SK-N-SH (cell line): ENCODE measurements around the gene PCSK5. TPM values are rescaled to one million over a fixed set of nuclear protein-coding genes. Genes with fewer than 3 reads are reported as not detected.

Source experiments
- CTCF ChIA-PET: fragments of 300-600, 350-600 bp; formaldehyde crosslinking; extraction: SDS; loops from one replicate; lab custom pipeline; 2021; lab: Yijun Ruan, JAX
- POLR2A ChIA-PET: fragments of 350-600 bp; sonication (Branson Sonifier 250); formaldehyde crosslinking; extraction: SDS; loops from one replicate; lab custom pipeline; 2020; ENCODE audit warnings: antibody characterized with exemption, inconsistent platforms; lab: Yijun Ruan, JAX
- DNase-seq: peaks from one replicate; pipeline ENCODE4 v3.0.0; 2012
- H2AFZ ChIP-seq: fragments of 200-600 bp; sonication (generic); 2 replicates; pipeline ENCODE4 v1.8.1; 2016; ENCODE audit warnings: antibody characterized with exemption, mild to moderate bottlenecking, low read depth
- H3F3A ChIP-seq: fragments of 200-600 bp; sonication (generic); replicated peaks from 2 replicates; pipeline ENCODE3; 2016; ENCODE audit warnings: antibody characterized with exemption, mild to moderate bottlenecking; ENCODE audit not compliant: insufficient read depth
- H3K27ac ChIP-seq, 2 experiments: fragments of 200-500 bp in 1 of 2; fragments of 200-600 bp in 1 of 2; sonication (Bioruptor generic) in 1 of 2; sonication (generic), shearing (Covaris generic) in 1 of 2; 2 replicates each; pipeline versions ENCODE4 v1.5.1 to v1.6.1; 2014 to 2016; ENCODE audit warnings: low read depth in 2 of 2, inconsistent platforms in 1 of 2, low read length in 1 of 2, mild to moderate bottlenecking in 1 of 2, mixed read lengths in 1 of 2
- H3K27me3 ChIP-seq: fragments of 200-600 bp; sonication (generic), shearing (Covaris generic); 2 replicates; pipeline ENCODE4 v1.6.1; 2016; ENCODE audit warnings: mixed run types; ENCODE audit not compliant: insufficient read depth
- H3K36me3 ChIP-seq, 2 experiments: fragments of 200-500 bp in 1 of 2; fragments of 200-600 bp in 1 of 2; sonication (Bioruptor generic) in 1 of 2; sonication (generic) in 1 of 2; replicated peaks in 1 of 2; 2 replicates each; pipeline versions ENCODE3 to v1.5.1; 2014 to 2016; ENCODE audit warnings: low read length in 1 of 2, mild to moderate bottlenecking in 1 of 2; ENCODE audit not compliant: insufficient read depth in 2 of 2, control insufficient read depth in 1 of 2
- H3K4me1 ChIP-seq, 2 experiments: fragments of 200-500 bp in 1 of 2; fragments of 200-600 bp in 1 of 2; sonication (Bioruptor generic) in 1 of 2; sonication (generic), shearing (Covaris generic) in 1 of 2; 2 replicates each; pipeline versions ENCODE4 v1.5.1 to v1.6.1; 2014 to 2016; ENCODE audit warnings: low read depth in 1 of 2, low read length in 1 of 2, mixed run types in 1 of 2; ENCODE audit not compliant: insufficient read depth in 2 of 2, control insufficient read depth in 1 of 2
- H3K4me2 ChIP-seq: fragments of 200-600 bp; sonication (generic), shearing (Covaris generic); 2 replicates; pipeline ENCODE4 v1.6.1; 2017; ENCODE audit warnings: mixed run types
- H3K4me3 ChIP-seq, 2 experiments: fragments of 200-500 bp in 1 of 2; fragments of 200-600 bp in 1 of 2; sonication (Bioruptor generic) in 1 of 2; sonication (generic), shearing (Covaris generic) in 1 of 2; 2 replicates each; pipeline versions ENCODE4 v1.5.1 to v1.8.1; 2014 to 2016; ENCODE audit warnings: low read depth in 2 of 2, inconsistent platforms in 1 of 2, low read length in 1 of 2, mild to moderate bottlenecking in 1 of 2, mixed read lengths in 1 of 2, moderate library complexity in 1 of 2
- H3K79me2 ChIP-seq: fragments of 200-600 bp; sonication (generic); 2 replicates; pipeline ENCODE4 v1.8.1; 2017; ENCODE audit warnings: mild to moderate bottlenecking; ENCODE audit not compliant: insufficient read depth
- H3K9ac ChIP-seq: fragments of 200-600 bp; sonication (generic); 2 replicates; pipeline ENCODE4 v1.6.1; 2017; ENCODE audit warnings: mixed run types
- H3K9me2 ChIP-seq: fragments of 200-600 bp; sonication (generic); 2 replicates; pipeline ENCODE4 v1.6.1; 2017; ENCODE audit warnings: mixed run types
- H3K9me3 ChIP-seq: fragments of 200-600 bp; sonication (generic); 2 replicates; pipeline ENCODE4 v1.6.1; 2017; ENCODE audit warnings: mixed run types, mild to moderate bottlenecking, moderate library complexity
- H4K20me1 ChIP-seq: fragments of 200-600 bp; sonication (generic); 2 replicates; pipeline ENCODE4 v1.6.1; 2017; ENCODE audit warnings: mild to moderate bottlenecking, mixed run types; ENCODE audit not compliant: insufficient read depth
- CHD2 ChIP-seq: fragments of 150-350 bp; IDR thresholded peaks from 2 replicates; pipeline ENCODE4 v1.6.1; 2018; ENCODE audit warnings: low read length; ENCODE audit not compliant: partially characterized antibody
- EZH2phosphoT487 ChIP-seq: fragments of 200-600 bp; sonication (generic); IDR thresholded peaks from 2 replicates; pipeline ENCODE4 v1.6.1; 2017; ENCODE audit warnings: low read depth, mixed run types, mild to moderate bottlenecking, antibody characterized with exemption, moderate library complexity, borderline replicate concordance
- FOXJ3 ChIP-seq: sonication (generic); formaldehyde crosslinking; IDR thresholded peaks from 2 replicates; pipeline ENCODE4 v1.5.1; 2020; ENCODE audit warnings: mild to moderate bottlenecking, missing genetic modification reagents
- MEF2A ChIP-seq: IDR thresholded peaks from 2 replicates; pipeline ENCODE4 v1.4.0; 2012; ENCODE audit warnings: low read depth, borderline replicate concordance
- NFIC ChIP-seq: IDR thresholded peaks from 2 replicates; pipeline ENCODE4 v1.4.0; 2012; ENCODE audit warnings: borderline replicate concordance
- NRF1 ChIP-seq: IDR thresholded peaks from 2 replicates; pipeline ENCODE4 v1.6.1; 2012; ENCODE audit warnings: low read depth, mild to moderate bottlenecking, low read length
- RAD21 ChIP-seq: IDR thresholded peaks from 2 replicates; pipeline ENCODE4 v1.6.1; 2012; ENCODE audit warnings: mild to moderate bottlenecking, low read length
- RCOR1 ChIP-seq: fragments of 150-350 bp; IDR thresholded peaks from 2 replicates; pipeline ENCODE4 v1.6.1; 2017; ENCODE audit warnings: antibody characterized with exemption, low read length
- RFX5 ChIP-seq: IDR thresholded peaks from 2 replicates; pipeline ENCODE4 v1.6.1; 2012; ENCODE audit warnings: mild to moderate bottlenecking, improper control_type of control experiment, low read length
- SIN3A ChIP-seq: IDR thresholded peaks from 2 replicates; pipeline ENCODE4 v1.6.1; 2012; ENCODE audit warnings: low read depth, mild to moderate bottlenecking, low read length, moderate library complexity, borderline replicate concordance
- SMC3 ChIP-seq: IDR thresholded peaks from 2 replicates; pipeline ENCODE4 v1.6.1; 2012; ENCODE audit warnings: low read depth, low read length, improper control_type of control experiment
- TEAD4 ChIP-seq: IDR thresholded peaks from 2 replicates; pipeline ENCODE4 v1.4.0; 2012; ENCODE audit warnings: mild to moderate bottlenecking, borderline replicate concordance; ENCODE audit not compliant: insufficient read depth
- WGBS: methylation state at CpG from one replicate; pipeline ENCODE4 v1.1.6; 2017; ENCODE audit warnings: low lambda C conversion rate; 5-methylcytosine and 5-hydroxymethylcytosine counted together
- polyA plus RNA-seq, 3 experiments: library from polyadenylated mRNA; depleted of rRNA; stranded (reverse); fragments of >200 nt; gene quantifications; 2 replicates each; pipeline ENCODE4 v1.2.3, GENCODE V29; 2012
- TF ChIP-seq, protein P1 (sequence below): IDR thresholded peaks from 2 replicates; pipeline ENCODE4 v1.4.0; 2012; ENCODE audit warnings: low read depth, borderline replicate concordance
- TF ChIP-seq, protein P2 (sequence below): IDR thresholded peaks from 2 replicates; pipeline ENCODE4 v1.4.0; 2012; ENCODE audit warnings: low read depth, borderline replicate concordance
- TF ChIP-seq, protein P3 (sequence below): IDR thresholded peaks from 2 replicates; pipeline ENCODE4 v1.4.0; 2012; ENCODE audit warnings: low read depth
- TF ChIP-seq, protein P4 (sequence below): fragments of 150-350 bp; IDR thresholded peaks from 2 replicates; pipeline ENCODE4 v1.6.1; 2016; ENCODE audit warnings: mild to moderate bottlenecking, low read depth, low read length
- TF ChIP-seq, protein P5 (sequence below): fragments of 200-600 bp; sonication (generic); IDR thresholded peaks from 2 replicates; pipeline ENCODE4 v1.6.1; 2017; ENCODE audit warnings: antibody characterized with exemption, mild to moderate bottlenecking, moderate library complexity

Gene PCSK5
- polyA plus RNA-seq, 1 of the 3 experiments (the other 2 are of a cell fraction), result 0.08 TPM

DNA sequence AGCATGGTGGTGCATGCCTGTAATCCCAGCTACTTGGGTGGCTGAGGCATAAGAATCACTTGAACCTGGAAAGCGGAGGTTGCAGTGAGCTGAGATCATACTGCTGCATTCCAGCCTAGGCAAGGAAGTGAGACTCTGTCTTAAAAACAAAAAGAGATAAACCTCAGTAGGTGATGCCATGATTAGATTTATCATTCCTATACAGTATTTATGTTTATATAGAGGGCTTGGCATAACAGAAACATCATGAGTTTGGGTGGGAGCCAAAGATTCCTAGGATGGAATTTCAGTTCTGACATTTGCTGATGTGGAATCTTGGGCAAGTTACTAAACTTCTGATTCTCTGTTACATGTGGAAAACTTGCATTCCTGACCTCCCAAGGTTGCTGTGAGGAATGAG, 481.4 kb downstream of the PCSK5 start:
- no peaks in the 10 kb centered on the region for H4K20me1 ChIP-seq
- no peak overlapping the region for H2AFZ ChIP-seq
- H3K79me2 ChIP-seq, result no peaks in the 10 kb centered on the region
- H3K4me1 ChIP-seq, result peaks cover 4 to 5% of the 10 kb centered on the region in 2 experiments; a peak in 1 of 4 replicates
- H3K4me3 ChIP-seq, result no peak overlapping the region
- H3K36me3 ChIP-seq, result no peaks in the 10 kb centered on the region
- H3K27ac ChIP-seq, result no peak overlapping the region
- no peak for TF ChIP-seq RFX5
- no peak for TF ChIP-seq TEAD4
- TF ChIP-seq NFIC, result no peak
- no peak for TF ChIP-seq SIN3A
- TF ChIP-seq, protein P1, sequence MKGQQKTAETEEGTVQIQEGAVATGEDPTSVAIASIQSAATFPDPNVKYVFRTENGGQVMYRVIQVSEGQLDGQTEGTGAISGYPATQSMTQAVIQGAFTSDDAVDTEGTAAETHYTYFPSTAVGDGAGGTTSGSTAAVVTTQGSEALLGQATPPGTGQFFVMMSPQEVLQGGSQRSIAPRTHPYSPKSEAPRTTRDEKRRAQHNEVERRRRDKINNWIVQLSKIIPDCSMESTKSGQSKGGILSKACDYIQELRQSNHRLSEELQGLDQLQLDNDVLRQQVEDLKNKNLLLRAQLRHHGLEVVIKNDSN, result no peak
- TF ChIP-seq SMC3, result no peak
- no peak for TF ChIP-seq CHD2
- TF ChIP-seq, protein P2, sequence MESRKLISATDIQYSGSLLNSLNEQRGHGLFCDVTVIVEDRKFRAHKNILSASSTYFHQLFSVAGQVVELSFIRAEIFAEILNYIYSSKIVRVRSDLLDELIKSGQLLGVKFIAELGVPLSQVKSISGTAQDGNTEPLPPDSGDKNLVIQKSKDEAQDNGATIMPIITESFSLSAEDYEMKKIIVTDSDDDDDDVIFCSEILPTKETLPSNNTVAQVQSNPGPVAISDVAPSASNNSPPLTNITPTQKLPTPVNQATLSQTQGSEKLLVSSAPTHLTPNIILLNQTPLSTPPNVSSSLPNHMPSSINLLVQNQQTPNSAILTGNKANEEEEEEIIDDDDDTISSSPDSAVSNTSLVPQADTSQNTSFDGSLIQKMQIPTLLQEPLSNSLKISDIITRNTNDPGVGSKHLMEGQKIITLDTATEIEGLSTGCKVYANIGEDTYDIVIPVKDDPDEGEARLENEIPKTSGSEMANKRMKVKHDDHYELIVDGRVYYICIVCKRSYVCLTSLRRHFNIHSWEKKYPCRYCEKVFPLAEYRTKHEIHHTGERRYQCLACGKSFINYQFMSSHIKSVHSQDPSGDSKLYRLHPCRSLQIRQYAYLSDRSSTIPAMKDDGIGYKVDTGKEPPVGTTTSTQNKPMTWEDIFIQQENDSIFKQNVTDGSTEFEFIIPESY, result no peak
- no peak for TF ChIP-seq FOXJ3 (CRISPR knock-in tag)
- no peak for TF ChIP-seq NRF1
- TF ChIP-seq EZH2phosphoT487, result no peak
- no peak for TF ChIP-seq RCOR1
- TF ChIP-seq, protein P3, sequence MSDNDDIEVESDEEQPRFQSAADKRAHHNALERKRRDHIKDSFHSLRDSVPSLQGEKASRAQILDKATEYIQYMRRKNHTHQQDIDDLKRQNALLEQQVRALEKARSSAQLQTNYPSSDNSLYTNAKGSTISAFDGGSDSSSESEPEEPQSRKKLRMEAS, result no peak
- TF ChIP-seq RAD21, result no peak
- TF ChIP-seq, protein P4, sequence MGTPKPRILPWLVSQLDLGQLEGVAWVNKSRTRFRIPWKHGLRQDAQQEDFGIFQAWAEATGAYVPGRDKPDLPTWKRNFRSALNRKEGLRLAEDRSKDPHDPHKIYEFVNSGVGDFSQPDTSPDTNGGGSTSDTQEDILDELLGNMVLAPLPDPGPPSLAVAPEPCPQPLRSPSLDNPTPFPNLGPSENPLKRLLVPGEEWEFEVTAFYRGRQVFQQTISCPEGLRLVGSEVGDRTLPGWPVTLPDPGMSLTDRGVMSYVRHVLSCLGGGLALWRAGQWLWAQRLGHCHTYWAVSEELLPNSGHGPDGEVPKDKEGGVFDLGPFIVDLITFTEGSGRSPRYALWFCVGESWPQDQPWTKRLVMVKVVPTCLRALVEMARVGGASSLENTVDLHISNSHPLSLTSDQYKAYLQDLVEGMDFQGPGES, result no peak
- TF ChIP-seq MEF2A, result no peak
- TF ChIP-seq, protein P5, sequence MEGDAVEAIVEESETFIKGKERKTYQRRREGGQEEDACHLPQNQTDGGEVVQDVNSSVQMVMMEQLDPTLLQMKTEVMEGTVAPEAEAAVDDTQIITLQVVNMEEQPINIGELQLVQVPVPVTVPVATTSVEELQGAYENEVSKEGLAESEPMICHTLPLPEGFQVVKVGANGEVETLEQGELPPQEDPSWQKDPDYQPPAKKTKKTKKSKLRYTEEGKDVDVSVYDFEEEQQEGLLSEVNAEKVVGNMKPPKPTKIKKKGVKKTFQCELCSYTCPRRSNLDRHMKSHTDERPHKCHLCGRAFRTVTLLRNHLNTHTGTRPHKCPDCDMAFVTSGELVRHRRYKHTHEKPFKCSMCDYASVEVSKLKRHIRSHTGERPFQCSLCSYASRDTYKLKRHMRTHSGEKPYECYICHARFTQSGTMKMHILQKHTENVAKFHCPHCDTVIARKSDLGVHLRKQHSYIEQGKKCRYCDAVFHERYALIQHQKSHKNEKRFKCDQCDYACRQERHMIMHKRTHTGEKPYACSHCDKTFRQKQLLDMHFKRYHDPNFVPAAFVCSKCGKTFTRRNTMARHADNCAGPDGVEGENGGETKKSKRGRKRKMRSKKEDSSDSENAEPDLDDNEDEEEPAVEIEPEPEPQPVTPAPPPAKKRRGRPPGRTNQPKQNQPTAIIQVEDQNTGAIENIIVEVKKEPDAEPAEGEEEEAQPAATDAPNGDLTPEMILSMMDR, result no peak
- H3K9me2 ChIP-seq, result no peaks in the 10 kb centered on the region
- CTCF ChIA-PET, result no interaction called here
- no peaks in the 10 kb centered on the region for H3K27me3 ChIP-seq
- 73% methylated on average over 1 of the region's 1 CpG for whole genome bisulfite sequencing
- H3K4me2 ChIP-seq, result no peak overlapping the region
- no peak overlapping the region for H3K9ac ChIP-seq
- POLR2A ChIA-PET, result no interaction called here
- H3F3A ChIP-seq, result no peaks in the 10 kb centered on the region
- no peak for DNase-seq
- no peaks in the 10 kb centered on the region for H3K9me3 ChIP-seq
